NCI-H446 treated with DMSO at 0.1 percent for 48 hours (cell line): ENCODE results near the gene SYCP2.
A peak's percentile ranks its signal among the peaks of the same experiment; 100 is the strongest.
"Not testable (repeated sequence)": the region's sequence is repeated elsewhere in the genome, so short reads cannot be mapped to it uniquely, and the experiment has no call there.

Source experiments
- DNase-seq: peaks from one replicate; lab custom pipeline; 2025; lab: John Stamatoyannopoulos, UW

Gene SYCP2

GRCh38 chr20:59933296-59933848 lies at the start of gene SYCP2:
Gene SYCP2 (minus strand): TSS chr20:59933637. CDS start chr20:59922413, 11,224 bp downstream.
- DNase-seq: no peak

GRCh38 chr20:59983076-59983475 lies 49.6 kb upstream of the SYCP2 start:
- DNase-seq: no peak

- no peak for DNase-seq
Observed at GRCh38 chr20:59977086-59977485, 43.6 kb upstream of the SYCP2 start.

GRCh38 chr20:59976156-59976782 lies 42.8 kb upstream of the SYCP2 start:
- DNase-seq: peak; percentile 42

DNA sequence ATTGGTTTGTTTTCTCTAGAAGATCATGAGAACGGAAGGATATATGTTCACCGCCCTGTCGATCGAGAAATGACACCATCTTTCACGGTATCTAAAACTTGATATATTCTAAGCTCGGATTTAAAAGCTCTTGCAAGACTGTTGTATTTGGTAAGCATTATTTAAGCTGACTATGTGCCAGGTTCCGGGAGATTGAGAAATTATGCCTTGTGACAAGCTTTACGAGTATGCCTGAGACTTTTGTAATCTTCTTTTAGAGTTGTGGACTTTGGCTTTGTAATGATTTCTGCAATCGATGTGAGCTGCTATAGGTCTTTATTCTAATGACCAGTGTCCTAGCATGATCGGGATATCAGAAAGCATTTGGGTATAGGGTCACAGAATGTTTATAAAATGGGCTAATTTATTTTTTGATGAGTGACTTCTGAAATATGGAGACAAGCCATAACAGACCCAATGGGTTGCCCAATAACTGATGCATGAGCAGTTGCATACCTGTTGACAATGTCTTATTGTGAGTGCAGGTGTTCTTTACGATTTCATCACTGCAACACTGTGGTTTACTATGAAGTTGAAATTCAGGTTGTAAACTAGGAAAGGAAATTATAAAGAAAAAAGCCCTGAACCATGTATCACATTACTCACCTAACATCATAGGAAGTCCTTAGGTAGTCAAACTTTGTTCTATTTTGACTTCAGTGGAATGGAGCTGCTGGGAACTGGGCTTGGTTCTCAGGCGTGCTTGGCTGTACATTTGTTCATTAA lies 38.8 kb upstream of the SYCP2 start:
- DNase-seq: no peak

GRCh38 chr20:59971428-59971827 lies 38.0 kb upstream of the SYCP2 start:
- DNase-seq: no peak

DNA sequence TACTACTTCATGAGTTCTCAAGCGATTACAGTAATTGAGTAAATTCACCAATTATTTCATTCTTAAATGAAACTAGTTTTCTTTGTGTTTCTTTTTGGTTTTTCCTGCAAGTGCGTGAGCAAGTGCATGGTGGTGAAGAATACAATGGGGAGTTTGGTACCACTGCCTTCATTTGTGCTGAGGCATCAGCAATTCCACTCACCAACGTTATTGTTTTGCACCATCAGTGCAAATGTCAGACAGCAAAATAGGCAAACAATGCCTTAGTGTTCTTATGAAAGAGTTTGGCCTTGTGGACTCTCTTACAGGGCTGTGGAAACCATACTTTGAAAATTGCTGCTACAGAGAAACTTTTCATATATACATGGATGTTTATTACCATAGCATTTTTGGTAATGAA lies 33.0 kb upstream of the SYCP2 start:
- DNase-seq: no peak

DNA sequence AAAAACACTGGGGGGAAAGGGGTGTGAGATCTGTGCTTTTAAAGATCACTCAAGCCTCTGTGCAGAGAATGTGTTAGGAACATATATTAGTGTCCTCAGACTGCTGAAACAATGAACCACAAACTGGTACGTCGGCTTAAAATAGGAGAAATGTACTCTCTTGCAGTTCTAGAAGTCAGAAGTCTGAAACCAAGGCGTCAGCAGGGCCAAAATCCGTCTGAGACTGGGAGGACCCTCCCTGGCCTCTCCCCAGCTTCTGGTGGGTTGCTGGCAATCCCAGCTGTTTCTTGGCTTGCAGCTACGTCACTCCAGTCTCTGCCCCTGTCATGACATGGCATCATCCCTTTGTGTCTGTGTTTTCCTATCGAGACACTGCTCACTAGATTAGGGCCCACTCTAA lies 28.7 kb upstream of the SYCP2 start:
- no peak for DNase-seq

- no peak for DNase-seq
Observed at GRCh38 chr20:59961423-59961822, 28.0 kb upstream of the SYCP2 start.

DNA sequence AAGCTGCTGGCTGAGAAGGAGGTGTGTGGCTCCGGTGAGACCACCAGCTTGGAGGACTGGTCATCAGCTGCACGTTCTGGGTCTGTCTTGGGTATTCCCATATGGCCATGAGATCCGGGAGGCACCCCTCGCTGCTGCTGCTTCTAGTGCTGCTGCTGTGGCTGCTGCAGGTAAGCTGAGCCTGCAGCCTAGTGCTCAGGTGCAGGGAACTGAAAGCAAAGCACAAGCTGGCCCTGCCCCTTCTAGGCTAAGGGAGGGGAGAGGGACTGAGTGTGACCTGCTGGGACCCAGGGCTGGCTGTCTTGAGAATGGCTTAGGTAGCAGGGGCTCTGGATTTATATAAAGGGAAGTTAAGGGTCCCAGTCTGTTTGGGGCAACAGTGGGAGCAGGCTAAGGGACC lies 25.2 kb upstream of the SYCP2 start:
- DNase-seq: no peak

GRCh38 chr20:59958123-59958522 lies 24.7 kb upstream of the SYCP2 start, which contains the start of gene CDH26:
Gene CDH26 (plus strand): TSS chr20:59958423. CDS start chr20:59958727, 304 bp downstream.
- DNase-seq: no peak

DNA sequence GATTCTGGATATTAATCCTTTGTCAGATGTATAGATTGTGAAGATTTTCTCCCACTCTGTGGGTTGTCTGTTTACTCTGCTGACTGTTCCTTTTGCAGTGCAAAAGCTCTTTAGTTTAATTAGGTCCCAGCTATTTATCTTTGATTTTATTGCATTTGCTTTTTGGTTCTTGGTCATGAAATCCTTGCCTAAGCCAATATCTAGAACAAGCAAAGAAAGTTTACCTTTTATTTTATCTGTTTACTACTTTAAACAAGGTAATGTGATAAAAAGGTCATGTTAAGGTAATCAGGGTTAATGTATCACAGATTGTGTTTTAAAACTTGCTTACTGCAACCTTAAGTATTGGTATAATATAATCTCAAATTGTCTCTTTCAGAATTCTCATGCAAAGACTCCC lies 24.1 kb upstream of the SYCP2 start:
- not testable (repeated sequence) for DNase-seq

GRCh38 chr20:59955131-59955796 lies 21.8 kb upstream of the SYCP2 start:
- DNase-seq: no peak

DNA sequence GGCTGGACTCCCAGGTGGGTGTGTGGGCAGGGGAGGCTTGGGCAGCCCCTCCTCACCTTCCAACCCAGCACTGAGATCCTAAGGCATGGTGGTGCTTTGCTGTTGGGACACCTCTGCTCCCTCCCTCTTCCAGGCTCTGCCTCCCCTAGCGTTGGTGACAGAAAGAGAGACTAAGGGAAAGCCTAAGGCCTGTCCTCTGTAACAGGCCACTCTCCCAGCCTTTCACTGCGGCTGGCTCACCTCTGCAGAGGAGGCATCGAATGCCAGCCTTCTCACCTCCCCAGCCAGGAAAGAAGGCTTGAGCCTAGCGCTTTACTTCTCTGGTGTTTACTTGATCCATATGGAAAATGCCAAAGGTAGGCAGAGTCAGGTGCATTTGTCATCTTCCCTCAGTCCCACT lies 21.3 kb upstream of the SYCP2 start:
- no peak for DNase-seq

DNA sequence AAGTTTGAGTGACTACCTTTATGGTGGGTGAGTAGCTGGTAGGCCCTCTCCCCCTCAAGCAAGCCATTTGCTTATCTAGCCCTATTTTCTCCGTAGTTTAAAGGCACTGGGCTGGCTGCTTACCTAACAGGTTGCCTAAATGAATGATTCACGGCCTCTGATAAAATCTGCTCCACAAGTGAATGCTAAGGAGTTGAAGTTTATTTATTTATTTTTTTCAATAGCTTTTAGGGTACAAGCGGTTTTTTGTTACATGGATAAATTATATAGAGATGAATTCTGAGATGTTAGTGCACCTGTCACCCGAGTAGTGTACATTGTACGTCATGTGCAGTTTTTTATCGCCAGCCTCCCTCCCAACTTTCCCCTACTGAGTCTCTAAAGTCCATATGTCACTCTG lies 16.5 kb upstream of the SYCP2 start:
- DNase-seq: no peak

DNA sequence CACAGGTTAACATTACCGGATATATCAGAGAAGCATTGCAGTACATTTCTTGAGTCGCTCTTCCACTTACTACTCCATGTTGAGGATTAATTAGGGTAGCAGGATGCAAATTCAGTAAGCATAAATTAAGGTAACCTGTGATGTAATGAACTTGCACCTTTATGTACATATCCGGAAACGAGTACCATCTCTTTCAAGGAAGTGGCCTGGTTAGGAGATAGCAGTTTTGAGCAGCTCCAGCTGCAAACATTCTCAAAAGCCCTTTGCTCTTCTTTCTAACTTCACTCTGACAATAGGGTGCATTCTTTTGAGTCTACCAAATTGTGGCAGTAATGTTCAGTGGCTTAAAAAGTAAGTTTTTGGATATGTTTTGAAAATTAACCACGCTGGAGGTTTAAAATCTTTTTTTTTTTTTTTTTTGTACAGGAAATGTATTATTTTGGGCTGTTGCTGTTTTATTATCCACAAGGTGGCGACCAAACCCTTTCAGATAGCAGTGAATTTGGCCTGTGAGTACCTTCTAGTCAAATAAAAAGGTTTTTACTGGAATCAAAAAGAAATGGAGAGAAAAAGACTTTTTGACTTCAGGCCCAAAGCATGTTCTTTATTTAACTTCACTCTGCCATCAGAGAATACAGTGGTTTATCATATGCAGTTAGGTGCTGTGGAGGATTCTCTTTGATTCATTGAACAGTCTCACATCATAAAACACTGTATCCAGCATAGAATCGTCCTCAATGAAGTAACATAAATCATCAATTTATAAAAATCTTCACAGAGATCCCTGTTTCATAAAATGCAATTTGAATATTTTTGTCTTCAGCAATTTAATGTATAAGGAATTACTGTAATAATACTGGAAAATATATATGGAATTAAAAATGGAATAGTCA lies 15.6 kb upstream of the SYCP2 start:
- peak; percentile 33 for DNase-seq

DNA sequence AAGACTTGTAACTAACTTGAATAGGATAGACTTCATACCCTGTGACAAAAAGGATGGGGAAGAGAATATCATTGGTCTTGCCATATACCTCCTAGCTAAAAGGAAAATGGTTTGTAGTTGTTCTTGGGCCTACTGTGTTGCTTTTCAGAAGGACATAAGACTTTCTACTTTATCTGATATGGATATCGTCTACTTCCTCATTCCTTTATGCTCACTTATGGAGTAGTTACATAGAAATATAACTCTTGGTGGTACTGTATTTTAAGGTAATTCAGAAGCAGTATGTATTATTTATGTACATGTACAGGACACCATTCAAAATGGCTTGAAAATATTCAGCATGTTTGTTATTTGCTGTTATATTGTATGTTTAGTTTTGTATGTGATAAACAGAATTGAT lies 14.8 kb upstream of the SYCP2 start:
- no peak for DNase-seq

DNA sequence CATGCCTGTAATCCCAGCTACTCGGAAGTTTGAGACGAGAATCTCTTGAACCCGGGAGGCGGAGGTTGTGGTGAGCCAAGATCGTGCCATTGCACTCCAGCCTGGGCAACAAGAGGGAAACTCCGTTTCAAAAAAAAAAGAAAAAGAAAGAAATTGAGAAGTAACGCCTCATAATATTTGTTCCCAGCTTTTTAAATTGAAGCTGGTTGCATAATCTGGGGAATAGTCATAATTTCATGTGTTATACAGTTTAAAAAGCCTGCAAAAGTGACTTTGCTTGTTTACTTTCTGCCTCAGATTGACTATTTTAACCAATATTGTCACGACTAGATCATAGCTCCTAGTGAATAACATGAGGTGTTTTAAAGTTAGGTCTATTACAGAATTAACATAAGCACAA lies 13.9 kb upstream of the SYCP2 start:
- DNase-seq: no peak

DNA sequence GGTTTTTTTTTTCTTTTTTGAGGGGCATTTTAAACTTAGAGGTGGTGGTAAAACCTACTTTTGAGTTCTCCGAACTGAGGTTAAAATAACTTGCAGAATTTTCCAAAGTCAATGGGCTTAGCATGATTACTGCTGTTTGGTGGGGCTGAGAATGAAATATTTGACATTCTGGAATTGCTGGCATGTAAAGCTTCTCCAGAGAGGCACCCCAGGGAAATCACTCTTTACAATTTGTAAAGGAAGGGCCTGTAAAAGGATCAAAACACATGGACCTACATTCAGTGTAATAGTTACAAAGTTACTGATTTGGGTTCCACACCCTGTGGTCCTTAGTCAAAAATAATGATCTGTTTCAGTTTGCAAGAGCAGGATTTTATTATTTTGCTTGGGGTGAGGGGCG lies 12.3 kb upstream of the SYCP2 start:
- no peak for DNase-seq

DNA sequence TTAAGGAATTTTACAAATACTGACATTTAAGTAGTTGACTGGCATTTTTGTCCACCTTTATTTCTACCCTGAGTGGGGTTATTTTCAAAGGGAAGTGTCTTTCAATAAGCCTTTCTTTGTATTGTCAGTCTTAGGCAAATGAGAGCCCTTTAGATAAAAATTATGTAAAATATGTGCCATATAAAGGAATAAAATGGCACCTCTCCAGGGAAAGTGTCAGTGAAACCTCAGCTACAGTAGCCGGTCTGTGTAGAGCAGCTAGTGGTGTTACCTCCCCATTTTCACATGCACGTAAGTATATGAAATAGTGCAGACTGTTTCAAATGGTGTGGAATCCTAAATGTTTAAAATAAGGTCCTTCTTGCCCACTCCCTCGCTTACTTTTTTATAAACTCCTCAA lies 11.7 kb upstream of the SYCP2 start:
- no peak for DNase-seq

- DNase-seq: no peak
Observed at GRCh38 chr20:59944726-59945125, 11.3 kb upstream of the SYCP2 start.

- DNase-seq: no peak
Observed at GRCh38 chr20:59942245-59942644, 8.8 kb upstream of the SYCP2 start.
